Liver (tissue), 3 donors: Measurements from ENCODE around the gene MTOR.

Experiments
- EGR1 ChIP-seq, 2 donors: IDR thresholded peaks; 2 replicates each; pipeline ENCODE4 v1.6.1; 2016 to 2018; ENCODE audit warnings: antibody characterized with exemption in 2 of 2, low read depth in 2 of 2
- FOXA1 ChIP-seq: IDR thresholded peaks from 2 replicates; pipeline ENCODE4 v1.6.1; 2016; ENCODE audit warnings: antibody characterized with exemption
- GABPA ChIP-seq, 2 donors: IDR thresholded peaks in 1 of 2; conservative IDR thresholded peaks in 1 of 2; 2 replicates each; pipeline ENCODE4 v1.6.1; 2016; ENCODE audit warnings: antibody characterized with exemption in 2 of 2, mild to moderate bottlenecking in 1 of 2, moderate library complexity in 1 of 2
- HNF4A ChIP-seq, 2 donors: conservative IDR thresholded peaks; 2 replicates each; pipeline ENCODE4 v1.6.1; 2016; ENCODE audit warnings: antibody characterized with exemption in 2 of 2, mild to moderate bottlenecking in 2 of 2
- JUND ChIP-seq, 2 donors: IDR thresholded peaks; 2 replicates each; pipeline ENCODE4 v1.6.1; 2016; ENCODE audit warnings: antibody characterized with exemption in 2 of 2
- RAD21 ChIP-seq, 2 donors: IDR thresholded peaks; 2 replicates each; pipeline ENCODE4 v1.6.1; 2016; ENCODE audit warnings: antibody characterized with exemption in 2 of 2, mild to moderate bottlenecking in 2 of 2
- RXRA ChIP-seq, 2 donors: IDR thresholded peaks; 2 replicates each; pipeline ENCODE4 v1.6.1; 2017 to 2018; ENCODE audit warnings: antibody characterized with exemption in 2 of 2, mild to moderate bottlenecking in 1 of 2
- SP1 ChIP-seq: IDR thresholded peaks from 2 replicates; pipeline ENCODE4 v1.6.1; 2018; ENCODE audit warnings: antibody characterized with exemption, mild to moderate bottlenecking
- TAF1 ChIP-seq: conservative IDR thresholded peaks from 2 replicates; pipeline ENCODE4 v1.6.1; 2016; ENCODE audit warnings: antibody characterized with exemption, mild to moderate bottlenecking
- YY1 ChIP-seq: IDR thresholded peaks from 2 replicates; pipeline ENCODE4 v1.6.1; 2016; ENCODE audit warnings: antibody characterized with exemption, mild to moderate bottlenecking
- TF ChIP-seq, protein P1 (sequence below): fragments of 150-350 bp; IDR thresholded peaks from 2 replicates; pipeline ENCODE4 v1.5.1; 2017; ENCODE audit warnings: improper control_type of control experiment, low read depth, low read length; ENCODE audit not compliant: missing input control
- TF ChIP-seq, protein P2 (sequence below): IDR thresholded peaks from 2 replicates; pipeline ENCODE4 v1.6.1; 2016; ENCODE audit warnings: antibody characterized with exemption
- TF ChIP-seq, protein P3 (sequence below): IDR thresholded peaks from 2 replicates; pipeline ENCODE4 v1.6.1; 2016; ENCODE audit warnings: antibody characterized with exemption
- TF ChIP-seq, protein P4 (sequence below): IDR thresholded peaks from 2 replicates; pipeline ENCODE4 v1.6.1; 2016; ENCODE audit warnings: antibody characterized with exemption, mild to moderate bottlenecking
- donor health status: healthy.
- donor health status: healthy.

DNA sequence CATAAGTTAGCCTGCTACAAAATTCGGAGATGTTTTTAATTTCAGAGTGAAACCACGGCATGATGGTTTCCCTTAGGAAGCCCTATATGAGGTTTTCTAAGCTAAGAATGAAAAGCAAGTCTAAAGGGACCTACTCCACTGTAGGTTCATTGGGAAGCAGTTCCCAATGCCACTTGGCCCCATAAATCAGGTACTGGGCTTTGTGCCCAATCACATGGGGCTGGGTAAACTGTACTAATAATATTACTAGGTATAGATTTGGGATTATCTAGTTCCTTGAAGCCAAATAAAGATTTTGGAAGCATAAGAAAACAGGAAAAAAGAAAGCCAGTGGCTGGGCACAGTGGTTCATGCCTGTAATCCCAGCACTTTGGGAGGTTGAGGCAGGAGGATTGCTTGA, 92.2 kb downstream of the MTOR start:
- TF ChIP-seq, protein P1, sequence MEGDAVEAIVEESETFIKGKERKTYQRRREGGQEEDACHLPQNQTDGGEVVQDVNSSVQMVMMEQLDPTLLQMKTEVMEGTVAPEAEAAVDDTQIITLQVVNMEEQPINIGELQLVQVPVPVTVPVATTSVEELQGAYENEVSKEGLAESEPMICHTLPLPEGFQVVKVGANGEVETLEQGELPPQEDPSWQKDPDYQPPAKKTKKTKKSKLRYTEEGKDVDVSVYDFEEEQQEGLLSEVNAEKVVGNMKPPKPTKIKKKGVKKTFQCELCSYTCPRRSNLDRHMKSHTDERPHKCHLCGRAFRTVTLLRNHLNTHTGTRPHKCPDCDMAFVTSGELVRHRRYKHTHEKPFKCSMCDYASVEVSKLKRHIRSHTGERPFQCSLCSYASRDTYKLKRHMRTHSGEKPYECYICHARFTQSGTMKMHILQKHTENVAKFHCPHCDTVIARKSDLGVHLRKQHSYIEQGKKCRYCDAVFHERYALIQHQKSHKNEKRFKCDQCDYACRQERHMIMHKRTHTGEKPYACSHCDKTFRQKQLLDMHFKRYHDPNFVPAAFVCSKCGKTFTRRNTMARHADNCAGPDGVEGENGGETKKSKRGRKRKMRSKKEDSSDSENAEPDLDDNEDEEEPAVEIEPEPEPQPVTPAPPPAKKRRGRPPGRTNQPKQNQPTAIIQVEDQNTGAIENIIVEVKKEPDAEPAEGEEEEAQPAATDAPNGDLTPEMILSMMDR, result no peak
- TF ChIP-seq, protein P2, sequence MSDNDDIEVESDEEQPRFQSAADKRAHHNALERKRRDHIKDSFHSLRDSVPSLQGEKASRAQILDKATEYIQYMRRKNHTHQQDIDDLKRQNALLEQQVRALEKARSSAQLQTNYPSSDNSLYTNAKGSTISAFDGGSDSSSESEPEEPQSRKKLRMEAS, result no peak
- TF ChIP-seq, protein P3, sequence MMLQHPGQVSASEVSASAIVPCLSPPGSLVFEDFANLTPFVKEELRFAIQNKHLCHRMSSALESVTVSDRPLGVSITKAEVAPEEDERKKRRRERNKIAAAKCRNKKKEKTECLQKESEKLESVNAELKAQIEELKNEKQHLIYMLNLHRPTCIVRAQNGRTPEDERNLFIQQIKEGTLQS, result no peak
- no peak for TF ChIP-seq EGR1 (IDR thresholded peaks at IDR 0.05; ENCODE audit: low read depth in 2 of 2)
- TF ChIP-seq, protein P4, sequence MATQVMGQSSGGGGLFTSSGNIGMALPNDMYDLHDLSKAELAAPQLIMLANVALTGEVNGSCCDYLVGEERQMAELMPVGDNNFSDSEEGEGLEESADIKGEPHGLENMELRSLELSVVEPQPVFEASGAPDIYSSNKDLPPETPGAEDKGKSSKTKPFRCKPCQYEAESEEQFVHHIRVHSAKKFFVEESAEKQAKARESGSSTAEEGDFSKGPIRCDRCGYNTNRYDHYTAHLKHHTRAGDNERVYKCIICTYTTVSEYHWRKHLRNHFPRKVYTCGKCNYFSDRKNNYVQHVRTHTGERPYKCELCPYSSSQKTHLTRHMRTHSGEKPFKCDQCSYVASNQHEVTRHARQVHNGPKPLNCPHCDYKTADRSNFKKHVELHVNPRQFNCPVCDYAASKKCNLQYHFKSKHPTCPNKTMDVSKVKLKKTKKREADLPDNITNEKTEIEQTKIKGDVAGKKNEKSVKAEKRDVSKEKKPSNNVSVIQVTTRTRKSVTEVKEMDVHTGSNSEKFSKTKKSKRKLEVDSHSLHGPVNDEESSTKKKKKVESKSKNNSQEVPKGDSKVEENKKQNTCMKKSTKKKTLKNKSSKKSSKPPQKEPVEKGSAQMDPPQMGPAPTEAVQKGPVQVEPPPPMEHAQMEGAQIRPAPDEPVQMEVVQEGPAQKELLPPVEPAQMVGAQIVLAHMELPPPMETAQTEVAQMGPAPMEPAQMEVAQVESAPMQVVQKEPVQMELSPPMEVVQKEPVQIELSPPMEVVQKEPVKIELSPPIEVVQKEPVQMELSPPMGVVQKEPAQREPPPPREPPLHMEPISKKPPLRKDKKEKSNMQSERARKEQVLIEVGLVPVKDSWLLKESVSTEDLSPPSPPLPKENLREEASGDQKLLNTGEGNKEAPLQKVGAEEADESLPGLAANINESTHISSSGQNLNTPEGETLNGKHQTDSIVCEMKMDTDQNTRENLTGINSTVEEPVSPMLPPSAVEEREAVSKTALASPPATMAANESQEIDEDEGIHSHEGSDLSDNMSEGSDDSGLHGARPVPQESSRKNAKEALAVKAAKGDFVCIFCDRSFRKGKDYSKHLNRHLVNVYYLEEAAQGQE, result no peak
- TF ChIP-seq SP1, result no peak
- no peak for TF ChIP-seq JUND (IDR thresholded peaks at IDR 0.05)
- TF ChIP-seq GABPA (IDR thresholded peaks at IDR 0.05 in 1 of 2, conservative IDR thresholded peaks at IDR 0.05 in 1 of 2), result no peak
- no peak for TF ChIP-seq TAF1
- no peak for TF ChIP-seq FOXA1
- no peak for TF ChIP-seq YY1
- TF ChIP-seq HNF4A (conservative IDR thresholded peaks at IDR 0.05), result no peak
- no peak for TF ChIP-seq RAD21 (IDR thresholded peaks at IDR 0.05)
- no peak for TF ChIP-seq RXRA (IDR thresholded peaks at IDR 0.05)
